T-helper 1 cell treated with Interleukin-12 subunit alpha and Interleukin-12 subunit beta and Interleukin-4 antibody, amounts not matched to agents 30 ng/mL and 1 ng/mL, for 36 hours (primary cell): ENCODE measurements around the gene LSR. TPM values are rescaled to one million over a fixed set of nuclear protein-coding genes. Genes with fewer than 3 reads are reported as not detected.

Experiments used
- intact Hi-C: fragments of 100-400 bp; cut with micrococcal nuclease; formaldehyde crosslinking; loops from one replicate; pipeline ENCODE4 v1.15.1; 2024
- total RNA-seq: library from RNA; stranded (reverse); gene quantifications from 2 replicates; pipeline ENCODE4 v1.2.3, GENCODE V29; 2022

Gene LSR
- total RNA-seq, 1 donor from 2014 or later = 5.6 TPM

GRCh38 chr19:35296644-35297514, 48.1 kb downstream of the LSR start:
- intact Hi-C loops = no loop called here

GRCh38 chr19:35297515-35297848, 48.7 kb downstream of the LSR start:
- intact Hi-C loops = no loop called here

- intact Hi-C loops = no loop called here
Measured at GRCh38 chr19:35297922-35298321, 49.1 kb downstream of the LSR start.

GRCh38 chr19:35298561-35298972, 49.8 kb downstream of the LSR start:
- intact Hi-C loops = no loop called here

GRCh38 chr19:35299523-35300338, 50.9 kb downstream of the LSR start:
- intact Hi-C loops = no loop called here

GRCh38 chr19:35300339-35300649, 51.5 kb downstream of the LSR start:
- intact Hi-C loops = no loop called here

- intact Hi-C loops = no loop called here
Measured at GRCh38 chr19:35301961-35302360, 53.2 kb downstream of the LSR start.

GRCh38 chr19:35302446-35302845, 53.6 kb downstream of the LSR start:
- intact Hi-C loops = no loop called here

- intact Hi-C loops = no loop called here
Measured at GRCh38 chr19:35303357-35303915, 54.6 kb downstream of the LSR start.

- intact Hi-C loops = no loop called here
Measured at GRCh38 chr19:35304036-35304435, 55.2 kb downstream of the LSR start.

- intact Hi-C loops = no loop called here
Measured at GRCh38 chr19:35305181-35305580, 56.4 kb downstream of the LSR start.

- intact Hi-C loops = no loop called here
Measured at GRCh38 chr19:35306473-35307246, 57.9 kb downstream of the LSR start.

- intact Hi-C loops = no loop called here
Measured at GRCh38 chr19:35307931-35308330, 59.1 kb downstream of the LSR start.

GRCh38 chr19:35308910-35309309, 60.1 kb downstream of the LSR start:
- intact Hi-C loops = no loop called here

- intact Hi-C loops = no loop called here
Measured at GRCh38 chr19:35309481-35310279, 60.9 kb downstream of the LSR start.

- intact Hi-C loops = no loop called here
Measured at GRCh38 chr19:35310331-35310730, 61.5 kb downstream of the LSR start.

- intact Hi-C loops = no loop called here
Measured at GRCh38 chr19:35310811-35311465, 62.1 kb downstream of the LSR start.

GRCh38 chr19:35311901-35312665, 63.3 kb downstream of the LSR start:
- intact Hi-C loops = no loop called here

- intact Hi-C loops = no loop called here
Measured at GRCh38 chr19:35313587-35313986, 64.8 kb downstream of the LSR start.

GRCh38 chr19:35314031-35314430, 65.2 kb downstream of the LSR start:
- intact Hi-C loops = no loop called here
